GM12801 (cell line): ENCODE data around the gene CCDC177.

Experiments used
- CTCF ChIP-seq: IDR thresholded peaks from one replicate; pipeline ENCODE4 v1.5.1; 2011; ENCODE audit warnings: control low read depth; ENCODE audit not compliant: insufficient read length; ENCODE audit errors: extremely low read depth

Gene CCDC177

GRCh38 chr14:69536971-69537370 lies 37.7 kb downstream of the CCDC177 start:
- no peak for TF ChIP-seq CTCF

- no peak for TF ChIP-seq CTCF
Observed at GRCh38 chr14:69535230-69535848, 39.3 kb downstream of the CCDC177 start.

GRCh38 chr14:69532561-69533340 lies 41.9 kb downstream of the CCDC177 start:
- TF ChIP-seq CTCF: no peak

- TF ChIP-seq CTCF: no peak
Observed at GRCh38 chr14:69531135-69531534, 43.5 kb downstream of the CCDC177 start.

- TF ChIP-seq CTCF: no peak
Observed at GRCh38 chr14:69530095-69530494, 44.6 kb downstream of the CCDC177 start.

- no peak for TF ChIP-seq CTCF
Observed at GRCh38 chr14:69529563-69529962, 45.1 kb downstream of the CCDC177 start.

- TF ChIP-seq CTCF: no peak
Observed at GRCh38 chr14:69528930-69529329, 45.7 kb downstream of the CCDC177 start.
